Neural cell (in vitro differentiated cells): ENCODE measurements around the gene UCP1. TPM values are rescaled to one million over a fixed set of nuclear protein-coding genes. Genes with fewer than 3 reads are reported as not detected.

Experiments used
- H2AFZ ChIP-seq: fragments of 200-600, 300-800 bp; sonication (generic), shearing (Covaris generic); 2 replicates; pipeline ENCODE4 v1.6.0; 2014; ENCODE audit warnings: low read depth, mild to moderate bottlenecking, antibody characterized with exemption, low read length, moderate library complexity
- H3F3A ChIP-seq: fragments of 200-600 bp; shearing (Covaris generic); 2 replicates; pipeline ENCODE4 v1.6.1; 2016; ENCODE audit warnings: mild to moderate bottlenecking, moderate library complexity, mixed read lengths, antibody characterized with exemption, low read length; ENCODE audit not compliant: insufficient read depth, poor library complexity, severe bottlenecking
- H3K27ac ChIP-seq: fragments of 200-600, 300-800 bp; sonication (generic), shearing (Covaris generic); 2 replicates; pipeline ENCODE4 v1.5.1; 2014; ENCODE audit warnings: mild to moderate bottlenecking, low read length, moderate library complexity
- H3K27me3 ChIP-seq: fragments of 300-800, 200-600 bp; sonication (generic), shearing (Covaris generic); 2 replicates; pipeline ENCODE4 v1.6.0; 2014; ENCODE audit warnings: mild to moderate bottlenecking, low read depth, low read length, moderate library complexity; ENCODE audit not compliant: insufficient read depth
- H3K36me3 ChIP-seq: fragments of 300-800, 200-600 bp; sonication (generic), shearing (Covaris generic); 2 replicates; pipeline ENCODE4 v1.5.1; 2014; ENCODE audit warnings: mild to moderate bottlenecking, antibody characterized with exemption, low read length, moderate library complexity; ENCODE audit not compliant: insufficient read depth
- H3K4me2 ChIP-seq: fragments of 300-800, 200-600 bp; sonication (generic), shearing (Covaris generic); 2 replicates; pipeline ENCODE4 v1.6.0; 2014; ENCODE audit warnings: mild to moderate bottlenecking, low read length
- H3K4me3 ChIP-seq: fragments of 300-800, 200-600 bp; sonication (generic), shearing (Covaris generic); 2 replicates; pipeline ENCODE4 v1.5.1; 2014; ENCODE audit warnings: mild to moderate bottlenecking, low read length, moderate library complexity
- H3K79me2 ChIP-seq: fragments of 200-600 bp; shearing (Covaris generic); replicated peaks from 2 replicates; pipeline ENCODE4 v1.6.0; 2014; ENCODE audit warnings: mild to moderate bottlenecking, low read length, moderate library complexity; ENCODE audit not compliant: insufficient read depth
- H3K9ac ChIP-seq: fragments of 300-800, 200-600 bp; sonication (generic), shearing (Covaris generic); 2 replicates; pipeline ENCODE4 v1.6.1; 2016; ENCODE audit warnings: mild to moderate bottlenecking, low read length, mixed read lengths
- H3K9me2 ChIP-seq: fragments of 200-600 bp; shearing (Covaris generic); 2 replicates; pipeline ENCODE4 v1.6.1; 2016; ENCODE audit warnings: mild to moderate bottlenecking, low read length, mixed read lengths; ENCODE audit not compliant: insufficient read depth
- H3K9me3 ChIP-seq: fragments of 200-600, 300-800 bp; sonication (generic), shearing (Covaris generic); 2 replicates; pipeline ENCODE4 v1.6.1; 2016; ENCODE audit warnings: mild to moderate bottlenecking, mixed run types, low read length, moderate library complexity, mixed read lengths
- H4K20me1 ChIP-seq: fragments of 200-600 bp; shearing (Covaris generic); 2 replicates; pipeline ENCODE4 v1.6.1; 2016; ENCODE audit warnings: mild to moderate bottlenecking, mixed run types; ENCODE audit not compliant: insufficient read depth
- EP300 ChIP-seq: fragments of 450-650 bp; conservative IDR thresholded peaks from 2 replicates; pipeline ENCODE4 v1.6.1; 2014; ENCODE audit warnings: antibody characterized with exemption, mild to moderate bottlenecking, moderate library complexity; ENCODE audit not compliant: poor library complexity, severe bottlenecking
- EZH2 ChIP-seq: fragments of 200-600, 300-800 bp; shearing (Covaris generic), sonication (generic); IDR thresholded peaks from 2 replicates; pipeline ENCODE4 v1.6.1; 2014; ENCODE audit warnings: antibody characterized with exemption, low read length, borderline replicate concordance, mild to moderate bottlenecking; ENCODE audit not compliant: insufficient read depth, poor library complexity, severe bottlenecking
- MXI1 ChIP-seq: fragments of 450-650 bp; conservative IDR thresholded peaks from 2 replicates; pipeline ENCODE4 v1.6.1; 2014; ENCODE audit warnings: antibody characterized with exemption, mild to moderate bottlenecking; ENCODE audit not compliant: poor library complexity, severe bottlenecking
- POLR2AphosphoS5 ChIP-seq: IDR thresholded peaks from 2 replicates; pipeline ENCODE4 v1.6.1; 2012
- RAD21 ChIP-seq: fragments of 450-650 bp; conservative IDR thresholded peaks from 2 replicates; pipeline ENCODE4 v1.6.1; 2014; ENCODE audit warnings: antibody characterized with exemption, mild to moderate bottlenecking, moderate library complexity
- SMC3 ChIP-seq: fragments of 450-650 bp; conservative IDR thresholded peaks from 2 replicates; pipeline ENCODE4 v1.6.1; 2014; ENCODE audit warnings: antibody characterized with exemption, mild to moderate bottlenecking, moderate library complexity; ENCODE audit not compliant: poor library complexity
- TAF1 ChIP-seq: IDR thresholded peaks from 2 replicates; pipeline ENCODE4 v1.6.1; 2012; ENCODE audit warnings: low read depth
- polyA plus RNA-seq: library from polyadenylated mRNA; depleted of rRNA; stranded (reverse); fragments of >200 nt; gene quantifications from 2 replicates; pipeline ENCODE4 v1.2.3, GENCODE V29; 2014
- TF ChIP-seq, protein P1 (sequence below): IDR thresholded peaks from 2 replicates; pipeline ENCODE4 v1.6.1; 2012; ENCODE audit warnings: borderline replicate concordance
- TF ChIP-seq, protein P2 (sequence below): fragments of 450-650 bp; IDR thresholded peaks from 2 replicates; pipeline ENCODE4 v1.5.1; 2014; ENCODE audit warnings: antibody characterized with exemption, mild to moderate bottlenecking, moderate library complexity; ENCODE audit not compliant: poor library complexity, severe bottlenecking

UCP1 gene
- polyA plus RNA-seq, 1 donor from 2014 or later: not detected

DNA sequence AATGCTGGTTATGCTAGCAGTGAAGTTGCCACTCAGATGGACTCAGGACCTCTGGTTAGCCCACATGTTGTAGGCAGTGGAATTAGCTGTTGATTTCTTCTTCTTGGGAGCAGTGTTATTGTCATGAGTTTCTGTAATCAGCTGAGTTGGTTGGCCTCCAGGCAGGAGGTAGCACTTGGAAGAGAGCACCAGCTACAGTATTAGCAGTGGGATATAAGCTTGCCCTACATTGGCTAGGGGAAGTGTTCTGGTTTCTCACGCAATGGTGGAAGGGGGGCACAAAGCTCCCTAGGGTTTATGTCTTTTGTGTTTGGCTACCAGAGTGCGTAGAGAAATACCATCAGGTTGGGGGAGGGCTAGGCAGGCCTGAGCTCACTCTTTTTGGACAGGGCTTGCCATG is 34.0 kb upstream of the UCP1 start:
- Histone ChIP-seq H3K9me2 (no peaks in the 10 kb centered on the region), H3K36me3 (no peaks in the 10 kb centered on the region), H3K9ac (no peak overlapping the region), H4K20me1 (no peaks in the 10 kb centered on the region), H3K4me3 (no peak overlapping the region), H3K27me3 (no peaks in the 10 kb centered on the region), H3K9me3 (no peaks in the 10 kb centered on the region), H3K27ac (no peak overlapping the region), H2AFZ (no peak overlapping the region), H3F3A (no peaks in the 10 kb centered on the region), H3K4me2 (no peak overlapping the region), H3K79me2 (no peaks in the 10 kb centered on the region)
- TF ChIP-seq TAF1 (no peak), EZH2 (no peak), MXI1 (no peak), RAD21 (no peak), POLR2AphosphoS5 (no peak), SMC3 (no peak), EP300 (no peak)
- TF ChIP-seq, protein P1, sequence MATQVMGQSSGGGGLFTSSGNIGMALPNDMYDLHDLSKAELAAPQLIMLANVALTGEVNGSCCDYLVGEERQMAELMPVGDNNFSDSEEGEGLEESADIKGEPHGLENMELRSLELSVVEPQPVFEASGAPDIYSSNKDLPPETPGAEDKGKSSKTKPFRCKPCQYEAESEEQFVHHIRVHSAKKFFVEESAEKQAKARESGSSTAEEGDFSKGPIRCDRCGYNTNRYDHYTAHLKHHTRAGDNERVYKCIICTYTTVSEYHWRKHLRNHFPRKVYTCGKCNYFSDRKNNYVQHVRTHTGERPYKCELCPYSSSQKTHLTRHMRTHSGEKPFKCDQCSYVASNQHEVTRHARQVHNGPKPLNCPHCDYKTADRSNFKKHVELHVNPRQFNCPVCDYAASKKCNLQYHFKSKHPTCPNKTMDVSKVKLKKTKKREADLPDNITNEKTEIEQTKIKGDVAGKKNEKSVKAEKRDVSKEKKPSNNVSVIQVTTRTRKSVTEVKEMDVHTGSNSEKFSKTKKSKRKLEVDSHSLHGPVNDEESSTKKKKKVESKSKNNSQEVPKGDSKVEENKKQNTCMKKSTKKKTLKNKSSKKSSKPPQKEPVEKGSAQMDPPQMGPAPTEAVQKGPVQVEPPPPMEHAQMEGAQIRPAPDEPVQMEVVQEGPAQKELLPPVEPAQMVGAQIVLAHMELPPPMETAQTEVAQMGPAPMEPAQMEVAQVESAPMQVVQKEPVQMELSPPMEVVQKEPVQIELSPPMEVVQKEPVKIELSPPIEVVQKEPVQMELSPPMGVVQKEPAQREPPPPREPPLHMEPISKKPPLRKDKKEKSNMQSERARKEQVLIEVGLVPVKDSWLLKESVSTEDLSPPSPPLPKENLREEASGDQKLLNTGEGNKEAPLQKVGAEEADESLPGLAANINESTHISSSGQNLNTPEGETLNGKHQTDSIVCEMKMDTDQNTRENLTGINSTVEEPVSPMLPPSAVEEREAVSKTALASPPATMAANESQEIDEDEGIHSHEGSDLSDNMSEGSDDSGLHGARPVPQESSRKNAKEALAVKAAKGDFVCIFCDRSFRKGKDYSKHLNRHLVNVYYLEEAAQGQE: no peak
- TF ChIP-seq, protein P2, sequence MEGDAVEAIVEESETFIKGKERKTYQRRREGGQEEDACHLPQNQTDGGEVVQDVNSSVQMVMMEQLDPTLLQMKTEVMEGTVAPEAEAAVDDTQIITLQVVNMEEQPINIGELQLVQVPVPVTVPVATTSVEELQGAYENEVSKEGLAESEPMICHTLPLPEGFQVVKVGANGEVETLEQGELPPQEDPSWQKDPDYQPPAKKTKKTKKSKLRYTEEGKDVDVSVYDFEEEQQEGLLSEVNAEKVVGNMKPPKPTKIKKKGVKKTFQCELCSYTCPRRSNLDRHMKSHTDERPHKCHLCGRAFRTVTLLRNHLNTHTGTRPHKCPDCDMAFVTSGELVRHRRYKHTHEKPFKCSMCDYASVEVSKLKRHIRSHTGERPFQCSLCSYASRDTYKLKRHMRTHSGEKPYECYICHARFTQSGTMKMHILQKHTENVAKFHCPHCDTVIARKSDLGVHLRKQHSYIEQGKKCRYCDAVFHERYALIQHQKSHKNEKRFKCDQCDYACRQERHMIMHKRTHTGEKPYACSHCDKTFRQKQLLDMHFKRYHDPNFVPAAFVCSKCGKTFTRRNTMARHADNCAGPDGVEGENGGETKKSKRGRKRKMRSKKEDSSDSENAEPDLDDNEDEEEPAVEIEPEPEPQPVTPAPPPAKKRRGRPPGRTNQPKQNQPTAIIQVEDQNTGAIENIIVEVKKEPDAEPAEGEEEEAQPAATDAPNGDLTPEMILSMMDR: no peak

DNA sequence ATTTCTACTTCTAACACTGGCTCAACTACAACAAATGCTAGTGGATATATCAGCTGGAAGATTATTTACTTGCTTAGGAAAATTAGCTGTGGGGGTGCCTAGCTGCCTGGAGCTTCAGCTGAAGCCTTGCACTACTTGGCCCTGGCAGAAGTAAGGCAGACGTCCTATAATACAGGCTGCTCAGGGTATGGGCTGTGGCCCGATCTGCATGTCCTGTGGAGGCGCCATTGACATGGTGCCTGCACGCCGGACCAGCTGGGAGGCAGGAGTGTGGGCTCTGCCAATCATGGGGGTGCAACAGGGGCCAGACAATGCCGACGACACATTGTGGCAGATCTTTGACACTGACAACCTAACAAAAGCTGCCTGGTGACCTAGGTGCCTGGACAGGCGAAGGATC is 31.6 kb upstream of the UCP1 start:
- H3K79me2 ChIP-seq: no peaks in the 10 kb centered on the region
- H3F3A ChIP-seq: no peaks in the 10 kb centered on the region
- H3K36me3 ChIP-seq: no peaks in the 10 kb centered on the region
- H3K9ac ChIP-seq: no peak overlapping the region
- H2AFZ ChIP-seq: no peak overlapping the region
- no peaks in the 10 kb centered on the region for H4K20me1 ChIP-seq
- TF ChIP-seq EP300 (no peak), TAF1 (no peak), POLR2AphosphoS5 (no peak), MXI1 (no peak), RAD21 (no peak), SMC3 (no peak), EZH2 (no peak)
- TF ChIP-seq, protein P1: no peak
- TF ChIP-seq, protein P2: no peak
- no peak overlapping the region for H3K4me3 ChIP-seq
- no peaks in the 10 kb centered on the region for H3K9me3 ChIP-seq
- no peak overlapping the region for H3K4me2 ChIP-seq
- H3K27me3 ChIP-seq: no peaks in the 10 kb centered on the region
- no peaks in the 10 kb centered on the region for H3K9me2 ChIP-seq
- H3K27ac ChIP-seq: no peak overlapping the region
